BE2C (cell line): Measurements from ENCODE around the gene HADHA.
"Not testable (repeated sequence)": the region's sequence is repeated elsewhere in the genome, so short reads cannot be mapped to it uniquely, and the experiment has no call there.

ENCODE experiments used
- DNase-seq: peaks from one replicate; pipeline ENCODE4 v3.0.0-alpha.2; 2020
- H3K27me3 ChIP-seq: fragments of 250-450 bp; sonication (Bioruptor Pico); 2 replicates; pipeline ENCODE4 v1.5.1; 2020; ENCODE audit warnings: mild to moderate bottlenecking
- H3K36me3 ChIP-seq: fragments of 250-450 bp; sonication (Bioruptor Pico); 2 replicates; pipeline ENCODE4 v1.5.1; 2020; ENCODE audit warnings: mild to moderate bottlenecking
- H3K4me1 ChIP-seq: fragments of 250-450 bp; sonication (Bioruptor Pico); 2 replicates; pipeline ENCODE4 v1.5.1; 2020
- H3K4me3 ChIP-seq: 2 replicates; pipeline ENCODE4 v1.5.1; 2011; ENCODE audit warnings: low read depth, low read length
- H3K9me3 ChIP-seq: fragments of 250-450 bp; sonication (Bioruptor Pico); 2 replicates; pipeline ENCODE4 v1.5.1; 2020
- TF ChIP-seq, protein P1 (sequence below): IDR thresholded peaks from 2 replicates; pipeline ENCODE4 v1.5.1; 2012; ENCODE audit warnings: mild to moderate bottlenecking, low read depth, low read length

HADHA gene

DNA sequence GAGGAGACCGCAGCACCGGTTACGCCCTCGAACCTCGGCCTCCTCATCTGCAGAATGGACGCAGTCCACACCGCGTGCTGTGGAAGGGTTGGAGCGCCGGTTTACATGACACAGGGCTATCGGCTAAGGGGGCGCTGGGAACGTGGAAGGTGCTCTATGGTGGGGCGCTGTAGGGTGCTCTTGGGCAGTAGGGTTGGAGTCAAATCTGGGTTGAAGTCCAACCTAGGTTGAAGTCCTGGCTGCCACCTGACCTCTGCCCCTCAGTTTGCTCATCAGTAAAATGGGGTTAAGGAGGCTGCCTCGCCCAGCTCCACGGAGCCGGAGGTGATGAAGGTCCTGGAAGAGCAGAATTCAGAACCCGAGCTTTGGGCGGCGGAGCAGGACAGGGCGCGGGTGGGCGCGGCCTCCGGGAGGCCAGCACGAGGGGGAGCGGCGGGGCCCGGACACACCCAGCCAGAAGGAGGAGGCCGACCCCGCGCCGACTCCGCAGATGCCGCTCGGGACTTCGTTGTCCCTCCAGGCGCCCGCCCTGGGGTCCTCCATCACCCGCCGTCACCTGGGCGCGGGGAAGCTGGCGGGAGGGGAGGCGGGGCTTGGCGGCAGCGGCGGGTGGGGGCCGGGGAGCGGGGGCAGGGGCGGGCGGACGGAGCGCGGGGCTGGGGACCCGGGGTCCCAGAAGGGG is 72.1 kb downstream of the HADHA start:
- TF ChIP-seq, protein P1, sequence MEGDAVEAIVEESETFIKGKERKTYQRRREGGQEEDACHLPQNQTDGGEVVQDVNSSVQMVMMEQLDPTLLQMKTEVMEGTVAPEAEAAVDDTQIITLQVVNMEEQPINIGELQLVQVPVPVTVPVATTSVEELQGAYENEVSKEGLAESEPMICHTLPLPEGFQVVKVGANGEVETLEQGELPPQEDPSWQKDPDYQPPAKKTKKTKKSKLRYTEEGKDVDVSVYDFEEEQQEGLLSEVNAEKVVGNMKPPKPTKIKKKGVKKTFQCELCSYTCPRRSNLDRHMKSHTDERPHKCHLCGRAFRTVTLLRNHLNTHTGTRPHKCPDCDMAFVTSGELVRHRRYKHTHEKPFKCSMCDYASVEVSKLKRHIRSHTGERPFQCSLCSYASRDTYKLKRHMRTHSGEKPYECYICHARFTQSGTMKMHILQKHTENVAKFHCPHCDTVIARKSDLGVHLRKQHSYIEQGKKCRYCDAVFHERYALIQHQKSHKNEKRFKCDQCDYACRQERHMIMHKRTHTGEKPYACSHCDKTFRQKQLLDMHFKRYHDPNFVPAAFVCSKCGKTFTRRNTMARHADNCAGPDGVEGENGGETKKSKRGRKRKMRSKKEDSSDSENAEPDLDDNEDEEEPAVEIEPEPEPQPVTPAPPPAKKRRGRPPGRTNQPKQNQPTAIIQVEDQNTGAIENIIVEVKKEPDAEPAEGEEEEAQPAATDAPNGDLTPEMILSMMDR, result no peak
- H3K9me3 ChIP-seq, result no peaks in the 10 kb centered on the region
- H3K4me3 ChIP-seq, result no peak overlapping the region; the same call in 1 of the 2 replicates
- no peaks in the 10 kb centered on the region for H3K27me3 ChIP-seq
- peaks cover 11% of the 10 kb centered on the region for H3K4me1 ChIP-seq
- DNase-seq, result peak; percentile 52
- H3K36me3 ChIP-seq, result no peaks in the 10 kb centered on the region

DNA sequence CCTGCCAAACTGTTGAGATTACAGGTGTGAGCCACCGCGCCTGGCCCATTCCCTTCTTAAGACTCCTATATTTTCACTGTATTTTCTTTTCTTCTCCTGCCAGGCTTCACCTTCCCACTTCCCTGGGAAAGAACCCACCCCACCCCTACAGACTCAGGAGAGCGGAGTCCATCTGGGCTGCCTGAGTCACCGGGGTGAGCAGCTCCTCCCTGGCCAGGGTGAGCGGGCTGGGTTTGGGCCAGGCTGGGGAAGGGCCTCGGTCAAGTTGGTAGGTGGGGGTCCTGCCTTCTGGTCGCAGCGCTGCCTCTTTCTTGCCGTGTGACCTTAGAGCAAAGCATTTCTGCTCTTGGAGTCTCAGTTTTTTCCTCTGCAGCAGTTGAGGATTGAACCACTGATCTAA is 73.6 kb downstream of the HADHA start:
- Histone ChIP-seq H3K4me1 (peaks cover 8% of the 10 kb centered on the region), H3K36me3 (no peaks in the 10 kb centered on the region), H3K4me3 (no peak overlapping the region), H3K27me3 (no peaks in the 10 kb centered on the region), H3K9me3 (no peaks in the 10 kb centered on the region)
- DNase-seq, result no peak
- TF ChIP-seq, protein P1, result no peak

DNA sequence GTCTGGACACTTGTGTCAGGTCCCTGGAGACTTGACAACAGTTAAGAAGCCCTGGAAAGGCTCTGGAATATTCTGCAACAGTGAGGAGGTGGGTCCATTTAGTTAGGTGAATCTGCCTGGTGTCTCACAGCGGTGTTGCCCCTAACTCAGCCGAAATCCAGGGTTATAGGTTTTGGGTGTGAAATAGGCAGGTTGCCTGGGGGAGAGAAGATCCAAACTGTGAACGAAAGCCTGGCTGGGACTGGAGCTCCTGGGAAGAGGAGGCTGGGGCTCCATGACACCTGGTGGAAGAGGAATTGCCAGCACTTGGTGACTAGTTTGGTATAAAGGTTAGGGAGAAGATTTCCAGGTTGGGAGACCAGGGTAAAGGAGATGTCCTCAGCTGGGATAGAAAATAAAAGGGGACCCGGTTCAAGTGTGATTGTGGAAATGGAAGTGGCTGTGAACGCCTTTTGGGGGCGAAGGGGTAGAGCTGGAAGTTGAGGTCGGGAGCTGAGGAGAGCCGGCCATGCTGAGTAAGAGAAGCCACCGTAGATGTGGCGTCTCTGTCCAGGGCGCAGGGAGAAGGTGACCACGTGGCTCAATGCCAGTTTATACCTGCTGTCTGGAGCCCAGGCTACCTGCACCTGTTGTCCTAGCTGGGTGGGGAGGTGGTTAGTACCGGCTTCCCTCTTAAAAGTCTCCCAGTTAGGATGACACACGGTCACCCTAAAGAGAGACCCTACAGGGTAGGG is 74.6 kb downstream of the HADHA start:
- Histone ChIP-seq H3K9me3 (no peaks in the 10 kb centered on the region), H3K27me3 (no peaks in the 10 kb centered on the region), H3K4me3 (no peak overlapping the region), H3K36me3 (no peaks in the 10 kb centered on the region), H3K4me1 (peaks cover 2% of the 10 kb centered on the region; the same call in 1 of the 2 replicates)
- DNase-seq, result no peak
- TF ChIP-seq, protein P1, result no peak

DNA sequence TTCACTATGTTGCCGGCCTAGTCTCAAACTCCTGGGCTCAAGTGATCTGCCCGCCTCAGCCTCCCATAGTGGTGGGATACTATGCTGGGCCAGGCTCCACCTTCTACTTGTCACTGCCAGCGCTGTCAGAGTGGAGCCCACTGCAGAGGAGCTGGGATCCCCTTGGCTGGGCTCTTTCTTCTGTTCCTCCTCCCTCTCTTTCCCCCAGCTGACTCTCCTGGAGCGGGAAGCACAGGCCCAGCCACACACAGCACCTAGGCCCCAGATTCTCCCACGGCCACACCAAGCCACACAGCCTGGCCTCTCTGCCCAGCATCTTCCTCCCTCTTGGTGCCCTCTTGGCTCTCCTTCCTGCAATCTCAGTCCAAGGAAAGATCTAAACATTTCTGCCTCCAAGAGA is 75.2 kb downstream of the HADHA start:
- TF ChIP-seq, protein P1, result no peak
- H3K36me3 ChIP-seq, result no peaks in the 10 kb centered on the region
- no peaks in the 10 kb centered on the region for H3K9me3 ChIP-seq

DNA sequence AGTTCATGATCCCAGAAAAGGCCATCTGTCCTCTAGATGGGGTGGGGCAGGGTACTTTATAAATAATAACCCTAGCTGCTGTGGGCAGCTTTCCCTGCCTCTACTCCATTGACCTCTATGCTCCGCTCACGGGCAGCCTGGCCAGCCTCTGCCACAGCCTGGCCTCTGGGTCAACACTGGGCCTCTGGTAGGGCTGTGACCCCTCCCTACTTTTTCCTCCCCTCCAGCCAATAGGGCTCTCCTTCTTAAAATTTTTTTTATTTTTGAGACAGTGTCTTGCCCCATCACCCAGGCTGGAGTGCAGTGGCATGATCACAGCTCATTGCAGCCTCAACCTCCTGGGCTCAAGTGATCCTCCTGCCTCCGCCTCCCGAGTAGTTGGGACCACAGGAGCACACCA is 75.6 kb downstream of the HADHA start:
- DNase-seq, result no peak
- Histone ChIP-seq H3K27me3 (no peaks in the 10 kb centered on the region), H3K36me3 (no peaks in the 10 kb centered on the region), H3K4me3 (no peak overlapping the region), H3K9me3 (no peaks in the 10 kb centered on the region), H3K4me1 (no peaks in the 10 kb centered on the region)
- TF ChIP-seq, protein P1, result no peak

More for the DNA sequence above, 75.2 kb downstream of the HADHA start:
- H3K4me3 ChIP-seq, result no peak overlapping the region
- DNase-seq, result no peak
- no peaks in the 10 kb centered on the region for H3K4me1 ChIP-seq
- H3K27me3 ChIP-seq, result no peaks in the 10 kb centered on the region

DNA sequence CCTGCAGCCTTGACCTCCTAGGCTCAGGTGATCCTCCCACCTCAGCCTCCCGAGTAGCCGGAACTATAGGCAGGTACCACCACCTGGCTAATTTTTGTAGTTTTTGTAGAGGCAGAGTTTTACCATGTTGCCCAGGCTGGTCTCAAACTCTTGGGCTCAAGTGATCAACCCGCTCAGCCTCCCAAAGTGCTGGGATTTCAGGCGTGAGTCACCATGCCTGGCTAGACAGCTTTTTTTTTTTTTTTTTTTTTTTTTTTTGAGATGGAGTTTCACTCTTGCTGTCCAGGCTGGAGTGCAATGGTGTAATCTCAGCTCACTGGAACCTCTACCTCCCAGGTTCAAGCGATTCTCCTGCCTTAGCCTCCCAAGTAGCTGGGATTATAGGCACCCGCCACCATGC is 77.9 kb downstream of the HADHA start:
- not testable (repeated sequence) for H3K36me3 ChIP-seq, DNase-seq, H3K27me3 ChIP-seq, H3K9me3 ChIP-seq, H3K4me3 ChIP-seq, H3K4me1 ChIP-seq
